ENCODE measurements around the gene CLK1.

GRCh38 chr2:200847939-200848338 lies 16.5 kb downstream of the CLK1 start:
- TF ChIP-seq, protein P1, sequence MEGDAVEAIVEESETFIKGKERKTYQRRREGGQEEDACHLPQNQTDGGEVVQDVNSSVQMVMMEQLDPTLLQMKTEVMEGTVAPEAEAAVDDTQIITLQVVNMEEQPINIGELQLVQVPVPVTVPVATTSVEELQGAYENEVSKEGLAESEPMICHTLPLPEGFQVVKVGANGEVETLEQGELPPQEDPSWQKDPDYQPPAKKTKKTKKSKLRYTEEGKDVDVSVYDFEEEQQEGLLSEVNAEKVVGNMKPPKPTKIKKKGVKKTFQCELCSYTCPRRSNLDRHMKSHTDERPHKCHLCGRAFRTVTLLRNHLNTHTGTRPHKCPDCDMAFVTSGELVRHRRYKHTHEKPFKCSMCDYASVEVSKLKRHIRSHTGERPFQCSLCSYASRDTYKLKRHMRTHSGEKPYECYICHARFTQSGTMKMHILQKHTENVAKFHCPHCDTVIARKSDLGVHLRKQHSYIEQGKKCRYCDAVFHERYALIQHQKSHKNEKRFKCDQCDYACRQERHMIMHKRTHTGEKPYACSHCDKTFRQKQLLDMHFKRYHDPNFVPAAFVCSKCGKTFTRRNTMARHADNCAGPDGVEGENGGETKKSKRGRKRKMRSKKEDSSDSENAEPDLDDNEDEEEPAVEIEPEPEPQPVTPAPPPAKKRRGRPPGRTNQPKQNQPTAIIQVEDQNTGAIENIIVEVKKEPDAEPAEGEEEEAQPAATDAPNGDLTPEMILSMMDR (conservative IDR thresholded peaks at IDR 0.05) = no peak
- no peak for TF ChIP-seq ZFX (IDR thresholded peaks at IDR 0.05)

All from C4-2B (cell line).